Type B pancreatic cell (in vitro differentiated cells): ENCODE measurements around the gene NPS. TPM values are rescaled to one million over a fixed set of nuclear protein-coding genes. Genes with fewer than 3 reads are reported as not detected.

Source experiments
- DNase-seq: peaks from one replicate; pipeline ENCODE4 v3.0.0; 2021; ENCODE audit warnings: mixed read lengths; ENCODE audit not compliant: unreplicated experiment; ENCODE audit errors: extremely low spot score
- H3K27ac Mint-ChIP-seq: 2 replicates; pipeline ENCODE4 v1.8.0; 2021; ENCODE audit warnings: mild to moderate bottlenecking, mixed read lengths
- H3K27me3 Mint-ChIP-seq: 2 replicates; pipeline ENCODE4 v1.8.0; 2021; ENCODE audit warnings: mixed read lengths
- H3K36me3 Mint-ChIP-seq: 2 replicates; pipeline ENCODE4 v1.8.0; 2021; ENCODE audit warnings: mixed read lengths
- H3K4me1 Mint-ChIP-seq: one replicate; pipeline ENCODE4 v1.8.0; 2021; ENCODE audit warnings: mixed read lengths; ENCODE audit not compliant: unreplicated experiment
- H3K4me3 Mint-ChIP-seq: 2 replicates; pipeline ENCODE4 v1.8.0; 2021; ENCODE audit warnings: mild to moderate bottlenecking, mixed read lengths
- H3K9me3 Mint-ChIP-seq: 2 replicates; pipeline ENCODE4 v1.8.0; 2021; ENCODE audit warnings: mixed read lengths
- CTCF ChIP-seq: fragments of 200-600 bp; sonication (generic); conservative IDR thresholded peaks from 2 replicates; pipeline ENCODE4 v1.5.0; 2021; ENCODE audit warnings: antibody characterized with exemption, mild to moderate bottlenecking
- total RNA-seq: library from RNA; stranded (reverse); gene quantifications from 2 replicates; pipeline ENCODE4 v1.2.1, GENCODE V29; 2021; ENCODE audit warnings: low replicate concordance

NPS gene
- total RNA-seq, 1 donor from 2014 or later = not detected

- no peaks in the 10 kb centered on the region for H3K36me3 Mint-ChIP-seq
- no peak for DNase-seq
- no peak for TF ChIP-seq CTCF
- no peak overlapping the region for H3K27ac Mint-ChIP-seq
- no peaks in the 10 kb centered on the region for H3K9me3 Mint-ChIP-seq
- no peak overlapping the region for H3K4me3 Mint-ChIP-seq
- H3K27me3 Mint-ChIP-seq = peaks cover 7% of the 10 kb centered on the region
- no peaks in the 10 kb centered on the region for H3K4me1 Mint-ChIP-seq
Measured at GRCh38 chr10:127536972-127537760, 11.9 kb upstream of the NPS start.

- Mint-ChIP-seq H3K36me3 (no peaks in the 10 kb centered on the region), H3K4me1 (no peaks in the 10 kb centered on the region), H3K9me3 (no peaks in the 10 kb centered on the region), H3K27me3 (peaks cover 7% of the 10 kb centered on the region), H3K27ac (no peak overlapping the region), H3K4me3 (no peak overlapping the region)
- no peak for TF ChIP-seq CTCF
- DNase-seq = no peak
Measured at GRCh38 chr10:127537924-127538323, 11.2 kb upstream of the NPS start.

GRCh38 chr10:127548022-127548421, 1.1 kb upstream of the NPS start:
- no peak for TF ChIP-seq CTCF
- H3K36me3 Mint-ChIP-seq = no peaks in the 10 kb centered on the region
- H3K9me3 Mint-ChIP-seq = peaks cover 7% of the 10 kb centered on the region
- H3K4me1 Mint-ChIP-seq = peaks cover 4% of the 10 kb centered on the region
- H3K27ac Mint-ChIP-seq = no peak overlapping the region
- DNase-seq = no peak
- no peak overlapping the region for H3K4me3 Mint-ChIP-seq
- peaks cover 27% of the 10 kb centered on the region for H3K27me3 Mint-ChIP-seq

GRCh38 chr10:127550861-127551260, 1.8 kb downstream of the NPS start:
- no peak for TF ChIP-seq CTCF
- Mint-ChIP-seq H3K36me3 (no peaks in the 10 kb centered on the region), H3K4me1 (peaks cover 4% of the 10 kb centered on the region), H3K9me3 (no peaks in the 10 kb centered on the region), H3K27ac (no peak overlapping the region), H3K27me3 (peaks cover 32% of the 10 kb centered on the region), H3K4me3 (no peak overlapping the region)
- no peak for DNase-seq

GRCh38 chr10:127552446-127552845, 3.3 kb downstream of the NPS start:
- Mint-ChIP-seq H3K27ac (no peak overlapping the region), H3K27me3 (peaks cover 46% of the 10 kb centered on the region), H3K4me3 (no peak overlapping the region), H3K9me3 (no peaks in the 10 kb centered on the region), H3K36me3 (no peaks in the 10 kb centered on the region), H3K4me1 (peaks cover 4% of the 10 kb centered on the region)
- no peak for DNase-seq
- TF ChIP-seq CTCF = no peak
